Fibroblast of villous mesenchyme (primary cell): ENCODE results near the gene CHAMP1. TPM values are rescaled to one million over a fixed set of nuclear protein-coding genes. Genes with fewer than 3 reads are reported as not detected.

Source experiments
- DNase-seq: peaks from one replicate; pipeline ENCODE4 v3.0.0-alpha.2; 2010; ENCODE audit warnings: low read depth
- H3K4me3 ChIP-seq: 2 replicates; pipeline ENCODE4 v1.5.1; 2011; ENCODE audit warnings: low read depth, mild to moderate bottlenecking, low read length
- total RNA-seq: library from RNA; depleted of rRNA; stranded (reverse); fragments of >200 nt; gene quantifications from 2 replicates; pipeline ENCODE4 v1.2.3, GENCODE V29; 2012
- TF ChIP-seq, protein P1 (sequence below): IDR thresholded peaks from 2 replicates; pipeline ENCODE4 v1.5.1; 2012; ENCODE audit warnings: low read depth, mild to moderate bottlenecking, low read length; ENCODE audit not compliant: insufficient read depth

Gene CHAMP1
- total RNA-seq, 1 donor = 16.8 TPM

DNA sequence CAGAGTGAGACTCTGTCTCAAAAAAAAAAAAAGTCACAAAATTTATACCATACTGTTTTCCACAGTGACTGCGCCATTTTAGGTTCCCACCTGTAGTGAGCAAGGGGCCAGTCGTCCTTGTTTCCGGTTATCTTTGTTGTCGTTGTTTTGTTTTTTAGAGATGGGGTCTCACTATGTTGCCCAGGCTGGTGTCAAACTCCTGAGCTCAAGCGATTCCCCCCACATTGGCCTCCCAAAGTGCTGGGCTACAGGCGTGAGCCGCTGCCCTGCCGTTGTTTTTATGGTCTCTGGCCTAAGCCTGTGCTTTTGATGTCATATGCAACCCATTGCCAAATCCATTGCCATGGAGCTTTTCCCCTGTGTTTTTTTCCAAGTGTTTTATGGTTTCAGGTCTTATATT lies 29.6 kb upstream of the CHAMP1 start:
- TF ChIP-seq, protein P1, sequence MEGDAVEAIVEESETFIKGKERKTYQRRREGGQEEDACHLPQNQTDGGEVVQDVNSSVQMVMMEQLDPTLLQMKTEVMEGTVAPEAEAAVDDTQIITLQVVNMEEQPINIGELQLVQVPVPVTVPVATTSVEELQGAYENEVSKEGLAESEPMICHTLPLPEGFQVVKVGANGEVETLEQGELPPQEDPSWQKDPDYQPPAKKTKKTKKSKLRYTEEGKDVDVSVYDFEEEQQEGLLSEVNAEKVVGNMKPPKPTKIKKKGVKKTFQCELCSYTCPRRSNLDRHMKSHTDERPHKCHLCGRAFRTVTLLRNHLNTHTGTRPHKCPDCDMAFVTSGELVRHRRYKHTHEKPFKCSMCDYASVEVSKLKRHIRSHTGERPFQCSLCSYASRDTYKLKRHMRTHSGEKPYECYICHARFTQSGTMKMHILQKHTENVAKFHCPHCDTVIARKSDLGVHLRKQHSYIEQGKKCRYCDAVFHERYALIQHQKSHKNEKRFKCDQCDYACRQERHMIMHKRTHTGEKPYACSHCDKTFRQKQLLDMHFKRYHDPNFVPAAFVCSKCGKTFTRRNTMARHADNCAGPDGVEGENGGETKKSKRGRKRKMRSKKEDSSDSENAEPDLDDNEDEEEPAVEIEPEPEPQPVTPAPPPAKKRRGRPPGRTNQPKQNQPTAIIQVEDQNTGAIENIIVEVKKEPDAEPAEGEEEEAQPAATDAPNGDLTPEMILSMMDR = no peak
- H3K4me3 ChIP-seq = no peak overlapping the region
- DNase-seq = no peak

DNA sequence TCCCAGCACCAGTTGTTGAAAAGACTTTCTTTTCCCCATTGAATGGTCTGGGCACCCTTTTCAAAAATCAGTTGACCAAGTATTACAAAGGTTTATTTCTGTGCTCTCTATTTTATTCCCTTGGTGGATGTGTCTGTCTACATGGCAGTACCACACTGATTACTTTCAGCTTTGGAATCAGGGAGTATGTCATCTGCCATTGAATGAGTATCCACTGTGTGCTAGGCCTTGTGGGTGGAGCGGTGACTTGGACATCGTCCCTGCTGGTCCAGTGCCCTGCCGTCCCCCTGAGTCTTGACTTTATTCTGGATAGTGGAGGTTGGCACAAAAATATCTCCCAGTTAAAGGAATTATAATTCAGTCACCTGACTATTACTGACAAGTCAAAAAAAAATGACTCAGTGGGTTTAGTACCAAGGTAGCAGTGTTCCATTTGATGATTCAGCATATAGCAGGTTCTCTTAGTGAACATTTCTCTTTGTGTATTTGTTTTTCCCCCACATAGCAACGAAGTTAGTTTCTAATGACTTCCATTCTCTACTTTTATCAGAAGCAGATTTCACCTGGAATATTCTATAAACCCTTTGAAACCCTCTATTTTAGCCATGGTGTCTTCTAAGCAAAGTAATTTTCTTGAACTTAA lies 29.0 kb upstream of the CHAMP1 start:
- no peak for DNase-seq
- H3K4me3 ChIP-seq = no peak overlapping the region
- TF ChIP-seq, protein P1 = no peak

GRCh38 chr13:114286808-114287207 lies 27.5 kb upstream of the CHAMP1 start:
- TF ChIP-seq, protein P1 = no peak
- no peak for DNase-seq
- no peak overlapping the region for H3K4me3 ChIP-seq

- H3K4me3 ChIP-seq = no peak overlapping the region
- DNase-seq = no peak
- TF ChIP-seq, protein P1 = no peak
Observed at GRCh38 chr13:114288157-114288591, 26.1 kb upstream of the CHAMP1 start.

- TF ChIP-seq, protein P1 = no peak
- no peak overlapping the region for H3K4me3 ChIP-seq
- DNase-seq = no peak
Observed at GRCh38 chr13:114296448-114296847, 17.9 kb upstream of the CHAMP1 start.

- TF ChIP-seq, protein P1 = no peak
- no peak overlapping the region for H3K4me3 ChIP-seq
- no peak for DNase-seq
Observed at GRCh38 chr13:114296902-114297301, 17.4 kb upstream of the CHAMP1 start.

DNA sequence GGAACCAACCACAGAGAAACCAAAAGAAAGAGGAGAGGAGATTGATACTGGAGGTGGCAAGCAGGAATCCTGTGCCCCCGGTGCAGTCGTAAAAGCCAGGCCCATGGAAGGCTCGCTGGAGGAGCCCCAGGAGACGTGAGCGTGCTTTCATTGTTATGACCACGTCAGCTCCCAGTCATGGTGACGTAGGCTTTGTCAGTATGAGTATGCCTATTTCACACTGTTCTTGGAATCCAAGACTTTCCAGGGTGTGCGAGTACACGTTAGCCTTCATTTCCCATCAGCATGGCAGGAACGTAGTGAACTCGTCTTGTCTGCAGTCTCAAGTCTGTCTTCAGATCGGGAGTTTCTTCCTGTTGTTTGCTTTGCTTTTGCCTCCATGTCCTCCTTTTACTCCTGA lies 15.4 kb upstream of the CHAMP1 start:
- TF ChIP-seq, protein P1 = no peak
- no peak for DNase-seq

More for the DNA sequence above, 15.4 kb upstream of the CHAMP1 start:
- no peak overlapping the region for H3K4me3 ChIP-seq
